Prostate gland (tissue), 2 donors: ENCODE results near the gene PSMA6.

Source experiments
- CTCF ChIP-seq, 4 experiments: fragments of 200-600 bp in 2 of 4; fragments of 450-650 bp in 2 of 4; sonication (generic) in 2 of 4; IDR thresholded peaks; 1 replicate in 3 of 4; 2 replicates in 1 of 4; pipeline ENCODE4 v1.5.1; 2016 to 2019; ENCODE audit warnings: antibody characterized with exemption in 4 of 4, mild to moderate bottlenecking in 2 of 4, moderate library complexity in 2 of 4
- POLR2AphosphoS5 ChIP-seq: sonication (generic); formaldehyde crosslinking; IDR thresholded peaks from one replicate; pipeline ENCODE4 v1.6.1; 2017; ENCODE audit warnings: antibody characterized with exemption

DNA sequence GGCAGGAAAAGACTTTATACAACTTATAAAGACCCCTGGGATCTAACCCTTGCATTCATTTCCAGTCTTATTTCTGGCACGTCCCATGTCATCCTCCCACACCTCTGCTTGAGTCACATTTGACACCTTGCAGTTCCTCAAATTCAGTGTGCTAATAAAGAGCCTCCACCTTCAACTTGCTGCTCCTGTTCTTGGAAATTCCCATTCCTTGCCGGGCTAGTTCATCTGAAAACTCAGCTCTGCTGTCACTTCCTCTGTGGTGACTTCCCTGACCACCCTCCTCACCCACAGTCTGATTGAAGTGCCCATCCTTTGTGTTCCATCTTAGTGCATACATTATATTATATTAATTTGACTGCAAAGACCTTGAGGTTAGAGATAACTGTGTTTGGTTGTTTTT lies 37.4 kb upstream of the PSMA6 start:
- TF ChIP-seq CTCF (IDR thresholded peaks at IDR 0.05) (no peak), POLR2AphosphoS5 (no peak)
